ENCODE results near the gene XPO6. TPM values are rescaled to one million over a fixed set of nuclear protein-coding genes. Genes with fewer than 3 reads are reported as not detected.

Gene XPO6
- total RNA-seq, 1 experiment from 2014 or later: 124 TPM

DNA sequence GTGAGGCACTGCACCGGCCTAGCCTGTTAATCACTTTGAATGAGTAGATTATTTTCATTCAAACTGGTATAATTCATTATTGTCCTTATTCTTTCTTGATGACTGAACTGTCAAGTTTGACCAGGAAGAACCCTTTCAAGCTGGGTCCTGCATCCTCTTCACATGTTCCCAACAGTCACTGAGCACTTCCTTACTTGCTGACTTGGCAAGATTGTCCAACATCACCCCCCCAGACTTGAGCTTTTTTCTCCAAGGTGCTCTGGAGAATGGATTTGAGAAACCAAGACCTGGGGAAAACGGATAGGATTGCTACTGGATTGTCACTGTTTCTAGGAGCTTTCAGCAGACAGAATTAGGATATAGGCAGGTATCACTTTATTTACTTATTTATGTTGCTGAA lies 93.1 kb downstream of the XPO6 start:
- H3K9ac ChIP-seq (ENCODE audit: extremely low read depth, insufficient read length, low read length): no peak overlapping the region
- no peak overlapping the region for H2BK5ac ChIP-seq (ENCODE audit: insufficient read length, low read length)
- no peak overlapping the region for H3K14ac ChIP-seq (ENCODE audit: insufficient read depth, low read length)
- H3K4me1 ChIP-seq (ENCODE audit: insufficient read depth, low read length): no peaks in the 10 kb centered on the region
- H3K9me3 Mint-ChIP-seq: no peaks in the 10 kb centered on the region
- H3K4me1 Mint-ChIP-seq: no peaks in the 10 kb centered on the region
- H4K5ac ChIP-seq (ENCODE audit: insufficient read length, low read depth, low read length): no peak overlapping the region
- no peak for DNase-seq
- no peak overlapping the region for H3K4me2 ChIP-seq (ENCODE audit: insufficient read depth, insufficient read length, low read length)
- H4K8ac ChIP-seq (replicated peaks; ENCODE audit: insufficient read length, low read depth, low read length): no peak overlapping the region
- H3K27me3 ChIP-seq (ENCODE audit: insufficient read depth, low read length): no peaks in the 10 kb centered on the region
- no peak overlapping the region for H3K56ac ChIP-seq (ENCODE audit: insufficient read length, low read depth, low read length)
- H2BK12ac ChIP-seq (ENCODE audit: insufficient read length, low read depth, low read length): no peak overlapping the region
- H4K91ac ChIP-seq (ENCODE audit: insufficient read length, low read depth, low read length): no peak overlapping the region
- H2AFZ ChIP-seq (ENCODE audit: low read length): no peak overlapping the region
- H3K27ac ChIP-seq (ENCODE audit: insufficient read length, low read depth, low read length): no peak overlapping the region
- no peak overlapping the region for H3K27ac Mint-ChIP-seq
- no peaks in the 10 kb centered on the region for H3K27me3 Mint-ChIP-seq (ENCODE audit: low read depth)
- WGBS (ENCODE audit: extremely low coverage, insufficient read length, low lambda C conversion rate): no CpG with 5 or more reads among the region's 2 CpGs
- no peak overlapping the region for H2BK15ac ChIP-seq (ENCODE audit: low read depth, low read length)
- H3K79me2 ChIP-seq (ENCODE audit: insufficient read depth, low read length): no peaks in the 10 kb centered on the region
- no peaks in the 10 kb centered on the region for H4K20me1 ChIP-seq (ENCODE audit: control insufficient read depth, insufficient read depth, insufficient read length)
- no peak overlapping the region for H3K23ac ChIP-seq (ENCODE audit: insufficient read length, low read depth, low read length)
- no peak overlapping the region for H2BK120ac ChIP-seq (ENCODE audit: low read depth, low read length, poor library complexity, severe bottlenecking)
- H3K4ac ChIP-seq (ENCODE audit: low read depth, low read length): no peak overlapping the region
- no peak overlapping the region for H3T11ph ChIP-seq (ENCODE audit: low read length)
- H3K9me3 ChIP-seq (ENCODE audit: control insufficient read depth, low read depth, low read length): no peaks in the 10 kb centered on the region
- TF ChIP-seq, protein P1, sequence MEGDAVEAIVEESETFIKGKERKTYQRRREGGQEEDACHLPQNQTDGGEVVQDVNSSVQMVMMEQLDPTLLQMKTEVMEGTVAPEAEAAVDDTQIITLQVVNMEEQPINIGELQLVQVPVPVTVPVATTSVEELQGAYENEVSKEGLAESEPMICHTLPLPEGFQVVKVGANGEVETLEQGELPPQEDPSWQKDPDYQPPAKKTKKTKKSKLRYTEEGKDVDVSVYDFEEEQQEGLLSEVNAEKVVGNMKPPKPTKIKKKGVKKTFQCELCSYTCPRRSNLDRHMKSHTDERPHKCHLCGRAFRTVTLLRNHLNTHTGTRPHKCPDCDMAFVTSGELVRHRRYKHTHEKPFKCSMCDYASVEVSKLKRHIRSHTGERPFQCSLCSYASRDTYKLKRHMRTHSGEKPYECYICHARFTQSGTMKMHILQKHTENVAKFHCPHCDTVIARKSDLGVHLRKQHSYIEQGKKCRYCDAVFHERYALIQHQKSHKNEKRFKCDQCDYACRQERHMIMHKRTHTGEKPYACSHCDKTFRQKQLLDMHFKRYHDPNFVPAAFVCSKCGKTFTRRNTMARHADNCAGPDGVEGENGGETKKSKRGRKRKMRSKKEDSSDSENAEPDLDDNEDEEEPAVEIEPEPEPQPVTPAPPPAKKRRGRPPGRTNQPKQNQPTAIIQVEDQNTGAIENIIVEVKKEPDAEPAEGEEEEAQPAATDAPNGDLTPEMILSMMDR (conservative IDR thresholded peaks at IDR 0.05): no peak
- no peak overlapping the region for H2AK5ac ChIP-seq (ENCODE audit: insufficient read length, low read length)
- peaks cover 31 to 79% (median 54%) of the 10 kb centered on the region in 3 experiments for H3K36me3 Mint-ChIP-seq (ENCODE audit: insufficient read depth in 1 of 3, low read depth in 3 of 3)
- H3K23me2 ChIP-seq (ENCODE audit: insufficient read length, low read depth, low read length, poor library complexity, severe bottlenecking): no peaks in the 10 kb centered on the region
- H2BK20ac ChIP-seq (ENCODE audit: low read depth, low read length, poor library complexity, severe bottlenecking): no peak overlapping the region
- no peaks in the 10 kb centered on the region for H3K79me1 ChIP-seq (ENCODE audit: insufficient read depth, low read depth, low read length, poor library complexity, severe bottlenecking)
- H3K4me3 Mint-ChIP-seq: no peak overlapping the region
- no peak overlapping the region for H3K18ac ChIP-seq (ENCODE audit: insufficient read length, low read depth, low read length)

All from H9 (cell line).